GM18505 (cell line): Measurements from ENCODE around the gene TCF12.
A peak's percentile ranks its signal among the peaks of the same experiment; 100 is the strongest.

ENCODE experiments used
- ATAC-seq: cut with Tn5 transposase; IDR thresholded peaks from one replicate; pipeline ENCODE4 v1.9.1; 2021; ENCODE audit not compliant: unreplicated experiment
- POLR2A ChIP-seq: IDR thresholded peaks from 4 replicates; pipeline ENCODE4 v1.6.1; 2011; ENCODE audit warnings: borderline replicate concordance; ENCODE audit not compliant: insufficient read depth, insufficient read length; ENCODE audit errors: extremely low read depth

Gene TCF12

GRCh38 chr15:56892659-56893363 is 25.6 kb upstream of the TCF12 start:
- ATAC-seq, result no peak
- TF ChIP-seq POLR2A, result no peak

- ATAC-seq, result no peak
- TF ChIP-seq POLR2A, result no peak
Observed at GRCh38 chr15:56893364-56893678, 25.1 kb upstream of the TCF12 start.

GRCh38 chr15:56894601-56895000 is 23.8 kb upstream of the TCF12 start:
- no peak for TF ChIP-seq POLR2A
- ATAC-seq, result no peak

- no peak for ATAC-seq
- TF ChIP-seq POLR2A, result no peak
Observed at GRCh38 chr15:56901931-56902330, 16.5 kb upstream of the TCF12 start.

- no peak for ATAC-seq
- TF ChIP-seq POLR2A, result no peak
Observed at GRCh38 chr15:56906766-56907165, 11.7 kb upstream of the TCF12 start.

GRCh38 chr15:56910801-56911200 is 7.6 kb upstream of the TCF12 start:
- ATAC-seq, result no peak
- TF ChIP-seq POLR2A, result no peak

GRCh38 chr15:56913241-56913640 is 5.2 kb upstream of the TCF12 start:
- no peak for TF ChIP-seq POLR2A
- no peak for ATAC-seq

- ATAC-seq, result no peak
- no peak for TF ChIP-seq POLR2A
Observed at GRCh38 chr15:56913670-56914069, 4.8 kb upstream of the TCF12 start.

GRCh38 chr15:56915888-56916287 is 2.6 kb upstream of the TCF12 start:
- no peak for ATAC-seq
- TF ChIP-seq POLR2A, result no peak

GRCh38 chr15:56916825-56917477 is 1.5 kb upstream of the TCF12 start:
- ATAC-seq, result no peak
- no peak for TF ChIP-seq POLR2A

GRCh38 chr15:56917652-56918045 is 795 bp upstream of the TCF12 start:
- no peak for ATAC-seq
- no peak for TF ChIP-seq POLR2A

- TF ChIP-seq POLR2A, result peak; percentile 65
- peak; percentile 28 for ATAC-seq
Observed at GRCh38 chr15:56919031-56919608, 676 bp downstream of the TCF12 start.

GRCh38 chr15:56919609-56920366 is 1.3 kb downstream of the TCF12 start:
- no peak for TF ChIP-seq POLR2A
- peak; percentile 9 for ATAC-seq

- TF ChIP-seq POLR2A, result no peak
- no peak for ATAC-seq
Observed at GRCh38 chr15:56920367-56920627, 1.9 kb downstream of the TCF12 start.
